HFF-Myc (cell line): ENCODE measurements around the gene NUP62.

Experiments
- DNase-seq: peaks from one replicate; pipeline ENCODE4 v3.0.0-alpha.2; 2011; ENCODE audit warnings: low read depth; ENCODE audit errors: extremely low read depth
- H3K4me3 ChIP-seq: replicated peaks from 2 replicates; pipeline ENCODE4 v1.5.1; 2011; ENCODE audit warnings: low read depth, mild to moderate bottlenecking, control low read depth, low read length
- TF ChIP-seq, protein P1 (sequence below): IDR thresholded peaks from 2 replicates; pipeline ENCODE4 v1.5.1; 2012; ENCODE audit warnings: mild to moderate bottlenecking, low read depth, low read length, control low read depth; ENCODE audit errors: missing control alignments

NUP62 gene

DNA sequence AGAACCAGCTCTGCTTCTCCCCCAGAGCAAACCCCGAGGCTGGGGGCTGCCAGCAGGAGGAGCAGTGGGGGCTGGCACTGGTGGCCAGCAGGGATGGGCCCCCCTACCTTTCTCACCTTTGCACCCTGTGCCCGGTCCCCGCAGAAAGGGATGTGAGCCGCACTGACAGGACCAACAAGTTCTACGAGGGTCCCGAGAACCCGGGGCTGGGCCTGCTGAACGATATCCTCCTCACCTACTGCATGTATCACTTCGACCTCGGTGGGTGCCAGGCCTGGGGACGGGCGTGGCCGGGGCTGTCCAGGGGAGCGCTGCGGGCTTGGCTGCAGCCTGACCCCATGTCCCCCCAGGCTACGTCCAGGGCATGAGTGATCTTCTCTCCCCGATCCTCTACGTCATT lies 45.2 kb downstream of the NUP62 start:
- no peak overlapping the region for H3K4me3 ChIP-seq
- no peak for DNase-seq
- TF ChIP-seq, protein P1, sequence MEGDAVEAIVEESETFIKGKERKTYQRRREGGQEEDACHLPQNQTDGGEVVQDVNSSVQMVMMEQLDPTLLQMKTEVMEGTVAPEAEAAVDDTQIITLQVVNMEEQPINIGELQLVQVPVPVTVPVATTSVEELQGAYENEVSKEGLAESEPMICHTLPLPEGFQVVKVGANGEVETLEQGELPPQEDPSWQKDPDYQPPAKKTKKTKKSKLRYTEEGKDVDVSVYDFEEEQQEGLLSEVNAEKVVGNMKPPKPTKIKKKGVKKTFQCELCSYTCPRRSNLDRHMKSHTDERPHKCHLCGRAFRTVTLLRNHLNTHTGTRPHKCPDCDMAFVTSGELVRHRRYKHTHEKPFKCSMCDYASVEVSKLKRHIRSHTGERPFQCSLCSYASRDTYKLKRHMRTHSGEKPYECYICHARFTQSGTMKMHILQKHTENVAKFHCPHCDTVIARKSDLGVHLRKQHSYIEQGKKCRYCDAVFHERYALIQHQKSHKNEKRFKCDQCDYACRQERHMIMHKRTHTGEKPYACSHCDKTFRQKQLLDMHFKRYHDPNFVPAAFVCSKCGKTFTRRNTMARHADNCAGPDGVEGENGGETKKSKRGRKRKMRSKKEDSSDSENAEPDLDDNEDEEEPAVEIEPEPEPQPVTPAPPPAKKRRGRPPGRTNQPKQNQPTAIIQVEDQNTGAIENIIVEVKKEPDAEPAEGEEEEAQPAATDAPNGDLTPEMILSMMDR = no peak

DNA sequence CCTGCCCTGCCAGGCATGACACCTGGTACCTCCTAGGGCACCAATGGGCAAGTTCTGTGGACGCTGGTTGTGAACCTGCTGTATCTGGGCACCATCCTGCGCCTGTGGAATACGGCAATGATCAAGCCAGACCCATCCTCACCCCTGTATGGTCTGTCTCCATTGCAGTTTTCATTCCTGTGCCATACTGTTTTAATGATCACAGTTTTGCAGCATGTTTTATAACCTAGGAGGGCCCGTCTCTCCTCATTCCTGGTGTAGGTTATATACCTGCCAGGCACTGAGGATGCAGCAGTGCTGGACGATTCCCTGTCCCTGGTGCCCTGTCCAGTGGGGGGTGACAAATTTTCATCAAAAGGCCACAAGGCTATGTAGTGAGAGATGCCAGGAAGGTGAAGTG lies 46.2 kb downstream of the NUP62 start:
- TF ChIP-seq, protein P1 = no peak
- no peak for DNase-seq
- H3K4me3 ChIP-seq = no peak overlapping the region

DNA sequence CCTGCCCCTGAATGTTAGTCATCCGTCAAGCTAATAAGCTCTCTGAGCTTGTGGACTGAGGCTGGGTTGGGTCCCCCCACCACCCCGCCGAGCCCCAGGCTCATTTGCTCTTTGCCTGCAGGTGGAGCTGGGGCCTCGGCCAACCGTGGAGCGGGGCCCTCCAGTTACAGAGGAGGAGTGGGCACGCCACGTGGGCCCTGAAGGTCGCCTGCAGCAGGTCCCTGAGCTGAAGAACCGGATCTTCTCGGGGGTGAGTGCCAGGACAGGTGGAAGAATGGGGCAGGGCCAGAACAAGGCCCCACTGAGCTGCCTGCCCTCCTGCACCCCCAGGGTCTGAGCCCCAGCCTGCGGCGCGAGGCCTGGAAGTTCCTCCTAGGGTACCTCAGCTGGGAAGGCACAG lies 46.7 kb downstream of the NUP62 start:
- TF ChIP-seq, protein P1 = no peak
- no peak for DNase-seq
- no peak overlapping the region for H3K4me3 ChIP-seq

DNA sequence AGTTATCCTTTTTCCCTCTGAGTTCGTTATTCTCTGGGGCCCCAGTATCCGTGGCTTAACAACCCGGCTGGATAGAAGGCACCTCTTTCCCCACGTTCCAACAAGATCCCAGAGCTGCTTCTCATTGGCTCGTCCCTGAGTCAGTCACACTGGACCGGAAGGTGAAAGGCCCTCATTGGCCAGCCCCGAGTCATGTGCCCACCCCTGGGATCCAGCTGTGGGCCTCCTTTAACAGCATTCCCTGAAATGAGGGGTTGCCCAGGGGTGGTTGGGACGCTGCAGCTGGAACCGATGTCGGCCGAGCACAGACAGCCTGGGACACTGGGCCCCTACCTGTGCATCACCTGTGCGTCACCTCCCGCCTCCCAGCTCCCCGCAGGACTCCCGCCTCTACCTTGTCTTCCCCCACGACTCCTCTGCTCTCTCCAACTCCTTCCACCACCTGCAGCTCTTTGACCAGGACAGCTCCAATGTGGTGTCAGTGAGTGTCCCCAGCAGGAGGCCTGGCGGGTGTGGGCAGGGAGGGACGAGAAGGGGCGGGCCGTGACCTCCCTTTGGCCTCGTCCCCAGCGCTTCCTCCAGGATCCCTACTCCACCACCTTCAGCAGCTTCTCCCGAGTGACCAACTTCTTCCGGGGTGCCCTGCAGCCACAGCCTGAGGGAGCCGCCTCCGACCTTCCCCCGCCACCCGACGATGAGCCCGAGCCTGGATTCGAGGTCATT lies 47.5 kb downstream of the NUP62 start:
- TF ChIP-seq, protein P1 = no peak
- DNase-seq = no peak
- no peak overlapping the region for H3K4me3 ChIP-seq

DNA sequence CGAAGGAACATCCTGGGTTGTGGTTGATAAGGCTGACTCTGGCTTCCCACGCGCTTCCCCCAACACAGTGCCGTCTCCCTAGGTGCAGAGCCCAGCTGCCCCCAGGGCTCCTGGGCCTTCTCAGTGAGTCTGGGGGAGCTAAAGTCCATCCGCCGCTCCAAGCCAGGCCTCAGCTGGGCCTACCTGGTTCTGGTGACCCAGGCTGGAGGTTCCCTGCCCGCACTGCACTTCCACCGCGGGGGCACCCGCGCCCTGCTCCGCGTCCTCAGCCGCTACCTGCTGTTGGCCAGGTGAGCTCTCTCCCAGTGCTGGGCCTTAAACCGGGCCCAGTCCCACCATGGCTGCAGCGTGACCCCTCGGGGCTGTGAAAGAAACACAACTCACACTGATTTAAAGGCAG lies 48.1 kb downstream of the NUP62 start:
- no peak for DNase-seq
- H3K4me3 ChIP-seq = no peak overlapping the region
- TF ChIP-seq, protein P1 = no peak

DNA sequence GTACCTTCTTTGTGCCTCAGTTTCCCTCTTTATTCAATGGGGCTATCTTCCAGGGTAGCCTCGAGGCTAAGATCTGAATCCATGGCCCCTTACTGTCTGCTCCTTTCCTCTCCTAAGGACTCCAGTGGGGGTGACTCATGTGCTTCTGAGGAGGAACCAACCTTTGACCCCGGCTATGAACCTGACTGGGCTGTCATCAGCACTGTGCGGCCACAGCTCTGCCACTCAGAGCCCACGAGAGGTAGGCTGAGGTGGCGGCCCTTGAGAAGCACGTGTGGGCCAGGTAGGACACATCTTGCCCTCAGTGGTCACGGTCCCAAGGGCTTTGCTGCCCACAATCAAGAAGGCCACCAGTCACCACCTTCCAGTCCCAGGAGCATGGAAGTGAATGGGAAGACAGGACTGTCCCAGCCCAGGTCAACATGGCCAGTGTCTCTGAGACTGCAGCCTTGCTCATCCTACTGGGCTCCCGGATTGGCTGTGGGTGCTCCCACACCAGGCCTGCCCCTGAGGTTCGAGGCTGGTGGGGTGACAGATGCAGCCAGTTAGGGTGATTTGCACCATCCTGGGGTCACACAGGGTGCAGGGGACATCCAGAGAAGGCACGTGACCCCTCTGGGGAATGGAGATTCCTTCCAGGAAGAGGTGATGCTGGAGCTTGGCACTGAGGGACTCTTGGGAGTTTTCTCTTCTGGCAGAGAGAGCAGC lies 49.0 kb downstream of the NUP62 start:
- TF ChIP-seq, protein P1 = no peak
- DNase-seq = no peak

More for the DNA sequence above, 49.0 kb downstream of the NUP62 start:
- no peak overlapping the region for H3K4me3 ChIP-seq
